ENCODE results near the gene COL11A2.
"Not testable (repeated sequence)": the region's sequence is repeated elsewhere in the genome, so short reads cannot be mapped to it uniquely, and the experiment has no call there.

Gene COL11A2

GRCh38 chr6:33192105-33192646 is at the start of gene COL11A2:
Gene COL11A2 (minus strand): TSS chr6:33192467. CDS start chr6:33192240, 227 bp downstream.
- DNase-seq (ENCODE audit: low read depth, low spot score) = no peak
- WGBS (ENCODE audit: insufficient coverage, insufficient read length) = no CpG with 5 or more reads among the region's 35 CpGs
- Histone ChIP-seq H3K27ac (ENCODE audit: low read length) (no peak within 1 kb of the TSS), H3K4me3 (ENCODE audit: low read length) (peak within 1 kb of the TSS; percentile 77; the same call in 1 of the 2 replicates), H3K36me3 (ENCODE audit: control insufficient read depth, insufficient read depth, low read length) (peaks cover 4% of the 10 kb centered on the region; the same call in 1 of the 2 replicates), H3K9me3 (ENCODE audit: control insufficient read depth, insufficient read depth, low read length) (no peaks in the 10 kb centered on the region), H3K4me1 (ENCODE audit: control insufficient read depth, insufficient read depth, low read length) (peaks cover 7% of the 10 kb centered on the region), H3K27me3 (ENCODE audit: control insufficient read depth, insufficient read depth, low read length) (peaks cover 2% of the 10 kb centered on the region; the same call in 1 of the 2 replicates)

GRCh38 chr6:33241968-33242367 is 49.7 kb upstream of the COL11A2 start:
- no peaks in the 10 kb centered on the region for H3K36me3 ChIP-seq (ENCODE audit: control insufficient read depth, insufficient read depth, low read length)
- H3K27me3 ChIP-seq (ENCODE audit: control insufficient read depth, insufficient read depth, low read length) = no peaks in the 10 kb centered on the region; the same call in 1 of the 2 replicates
- H3K27ac ChIP-seq (ENCODE audit: low read length) = no peak overlapping the region
- H3K4me1 ChIP-seq (ENCODE audit: control insufficient read depth, insufficient read depth, low read length) = no peaks in the 10 kb centered on the region
- no peaks in the 10 kb centered on the region for H3K9me3 ChIP-seq (ENCODE audit: control insufficient read depth, insufficient read depth, low read length)
- H3K4me3 ChIP-seq (ENCODE audit: low read length) = no peak overlapping the region
- WGBS (ENCODE audit: insufficient coverage, insufficient read length) = no CpG with 5 or more reads among the region's 3 CpGs
- DNase-seq (ENCODE audit: low read depth, low spot score) = no peak

- H3K4me3 ChIP-seq (ENCODE audit: low read length) = no peak overlapping the region
- WGBS (ENCODE audit: insufficient coverage, insufficient read length) = no CpG with 5 or more reads among the region's 2 CpGs
- no peaks in the 10 kb centered on the region; the same call in 1 of the 2 replicates for H3K27me3 ChIP-seq (ENCODE audit: control insufficient read depth, insufficient read depth, low read length)
- no peak overlapping the region for H3K27ac ChIP-seq (ENCODE audit: low read length)
- no peaks in the 10 kb centered on the region for H3K9me3 ChIP-seq (ENCODE audit: control insufficient read depth, insufficient read depth, low read length)
- peaks cover 3% of the 10 kb centered on the region for H3K4me1 ChIP-seq (ENCODE audit: control insufficient read depth, insufficient read depth, low read length)
- no peaks in the 10 kb centered on the region for H3K36me3 ChIP-seq (ENCODE audit: control insufficient read depth, insufficient read depth, low read length)
- no peak for DNase-seq (ENCODE audit: low read depth, low spot score)
Observed at GRCh38 chr6:33237741-33238140, 45.5 kb upstream of the COL11A2 start.

GRCh38 chr6:33236852-33237251 is 44.6 kb upstream of the COL11A2 start:
- no peak overlapping the region for H3K27ac ChIP-seq (ENCODE audit: low read length)
- no CpG with 5 or more reads among the region's 6 CpGs for WGBS (ENCODE audit: insufficient coverage, insufficient read length)
- H3K4me1 ChIP-seq (ENCODE audit: control insufficient read depth, insufficient read depth, low read length) = peaks cover 3% of the 10 kb centered on the region
- H3K27me3 ChIP-seq (ENCODE audit: control insufficient read depth, insufficient read depth, low read length) = no peaks in the 10 kb centered on the region; the same call in 1 of the 2 replicates
- no peaks in the 10 kb centered on the region for H3K36me3 ChIP-seq (ENCODE audit: control insufficient read depth, insufficient read depth, low read length)
- no peak for DNase-seq (ENCODE audit: low read depth, low spot score)
- H3K9me3 ChIP-seq (ENCODE audit: control insufficient read depth, insufficient read depth, low read length) = no peaks in the 10 kb centered on the region
- H3K4me3 ChIP-seq (ENCODE audit: low read length) = no peak overlapping the region

GRCh38 chr6:33236328-33236727 is 44.1 kb upstream of the COL11A2 start:
- Histone ChIP-seq H3K27me3 (ENCODE audit: control insufficient read depth, insufficient read depth, low read length) (no peaks in the 10 kb centered on the region; the same call in 1 of the 2 replicates), H3K36me3 (ENCODE audit: control insufficient read depth, insufficient read depth, low read length) (no peaks in the 10 kb centered on the region), H3K4me1 (ENCODE audit: control insufficient read depth, insufficient read depth, low read length) (peaks cover 3% of the 10 kb centered on the region), H3K4me3 (ENCODE audit: low read length) (no peak overlapping the region), H3K9me3 (ENCODE audit: control insufficient read depth, insufficient read depth, low read length) (no peaks in the 10 kb centered on the region), H3K27ac (ENCODE audit: low read length) (no peak overlapping the region)
- no peak for DNase-seq (ENCODE audit: low read depth, low spot score)

- H3K9me3 ChIP-seq (ENCODE audit: control insufficient read depth, insufficient read depth, low read length) = no peaks in the 10 kb centered on the region
- no CpG with 5 or more reads among the region's 6 CpGs for WGBS (ENCODE audit: insufficient coverage, insufficient read length)
- no peaks in the 10 kb centered on the region; the same call in 1 of the 2 replicates for H3K27me3 ChIP-seq (ENCODE audit: control insufficient read depth, insufficient read depth, low read length)
- no peak overlapping the region for H3K4me3 ChIP-seq (ENCODE audit: low read length)
- peaks cover 3% of the 10 kb centered on the region for H3K4me1 ChIP-seq (ENCODE audit: control insufficient read depth, insufficient read depth, low read length)
- H3K36me3 ChIP-seq (ENCODE audit: control insufficient read depth, insufficient read depth, low read length) = no peaks in the 10 kb centered on the region
- no peak for DNase-seq (ENCODE audit: low read depth, low spot score)
- H3K27ac ChIP-seq (ENCODE audit: low read length) = no peak overlapping the region
Observed at GRCh38 chr6:33235221-33235634, 43.0 kb upstream of the COL11A2 start.

GRCh38 chr6:33226503-33227120 is 34.3 kb upstream of the COL11A2 start:
- DNase-seq (ENCODE audit: low read depth, low spot score); H3K36me3 ChIP-seq (ENCODE audit: control insufficient read depth, insufficient read depth, low read length); H3K9me3 ChIP-seq (ENCODE audit: control insufficient read depth, insufficient read depth, low read length); H3K27me3 ChIP-seq (ENCODE audit: control insufficient read depth, insufficient read depth, low read length); H3K4me3 ChIP-seq (ENCODE audit: low read length); H3K27ac ChIP-seq (ENCODE audit: low read length); H3K4me1 ChIP-seq (ENCODE audit: control insufficient read depth, insufficient read depth, low read length): not testable (repeated sequence)
- WGBS (ENCODE audit: insufficient coverage, insufficient read length) = no CpG with 5 or more reads among the region's 14 CpGs

- Histone ChIP-seq H3K9me3 (ENCODE audit: control insufficient read depth, insufficient read depth, low read length) (no peaks in the 10 kb centered on the region), H3K27me3 (ENCODE audit: control insufficient read depth, insufficient read depth, low read length) (peaks cover 61% of the 10 kb centered on the region), H3K4me1 (ENCODE audit: control insufficient read depth, insufficient read depth, low read length) (no peaks in the 10 kb centered on the region), H3K27ac (ENCODE audit: low read length) (no peak overlapping the region), H3K36me3 (ENCODE audit: control insufficient read depth, insufficient read depth, low read length) (no peaks in the 10 kb centered on the region), H3K4me3 (ENCODE audit: low read length) (no peak overlapping the region)
- no CpG with 5 or more reads among the region's 3 CpGs for WGBS (ENCODE audit: insufficient coverage, insufficient read length)
- DNase-seq (ENCODE audit: low read depth, low spot score) = no peak
Observed at GRCh38 chr6:33217681-33218080, 25.4 kb upstream of the COL11A2 start.

- H3K36me3 ChIP-seq (ENCODE audit: control insufficient read depth, insufficient read depth, low read length) = no peaks in the 10 kb centered on the region
- no peak overlapping the region for H3K4me3 ChIP-seq (ENCODE audit: low read length)
- WGBS (ENCODE audit: insufficient coverage, insufficient read length) = no CpG with 5 or more reads among the region's 6 CpGs
- H3K4me1 ChIP-seq (ENCODE audit: control insufficient read depth, insufficient read depth, low read length) = no peaks in the 10 kb centered on the region
- no peak overlapping the region for H3K27ac ChIP-seq (ENCODE audit: low read length)
- DNase-seq (ENCODE audit: low read depth, low spot score) = no peak
- H3K9me3 ChIP-seq (ENCODE audit: control insufficient read depth, insufficient read depth, low read length) = no peaks in the 10 kb centered on the region
- H3K27me3 ChIP-seq (ENCODE audit: control insufficient read depth, insufficient read depth, low read length) = peaks cover 64% of the 10 kb centered on the region
Observed at GRCh38 chr6:33217246-33217645, 25.0 kb upstream of the COL11A2 start.

- Histone ChIP-seq H3K27ac (ENCODE audit: low read length) (no peak overlapping the region), H3K4me1 (ENCODE audit: control insufficient read depth, insufficient read depth, low read length) (0 out of 2 replicates have a peak, but pooled peaks cover 2% of the 10 kb centered on the region), H3K9me3 (ENCODE audit: control insufficient read depth, insufficient read depth, low read length) (no peaks in the 10 kb centered on the region), H3K36me3 (ENCODE audit: control insufficient read depth, insufficient read depth, low read length) (no peaks in the 10 kb centered on the region), H3K4me3 (ENCODE audit: low read length) (no peak overlapping the region), H3K27me3 (ENCODE audit: control insufficient read depth, insufficient read depth, low read length) (peaks cover 68% of the 10 kb centered on the region)
- no CpG with 5 or more reads among the region's 4 CpGs for WGBS (ENCODE audit: insufficient coverage, insufficient read length)
- no peak for DNase-seq (ENCODE audit: low read depth, low spot score)
Observed at GRCh38 chr6:33216117-33216649, 23.9 kb upstream of the COL11A2 start.

Measured in iPS DF 6.9 (cell line).